CD1c-positive myeloid dendritic cell (primary cell): Measurements from ENCODE around the gene TCERG1.

Experiments used
- DNase-seq: peaks from one replicate; pipeline ENCODE4 v3.0.0-alpha.2; 2016; ENCODE audit errors: extremely low spot score

Gene TCERG1

DNA sequence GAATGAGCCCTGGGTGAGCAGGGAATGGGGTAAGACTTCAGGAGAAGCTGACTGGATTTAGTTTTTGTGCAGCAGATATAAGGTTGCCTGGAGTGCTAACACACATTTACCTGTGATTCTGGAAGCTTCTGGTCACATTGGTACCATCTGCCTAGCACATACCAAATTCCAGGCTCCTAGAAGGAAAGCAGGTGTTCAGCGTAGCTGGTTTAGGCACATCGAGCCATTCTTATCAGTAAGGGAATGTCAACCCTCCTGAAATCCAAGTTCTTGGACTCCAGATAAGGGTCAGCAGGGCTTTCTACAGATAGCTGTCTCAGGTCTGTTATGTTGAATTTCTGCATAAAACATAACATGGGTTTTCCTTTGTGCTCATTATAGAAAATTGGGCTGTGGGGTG is 10.3 kb downstream of the TCERG1 start:
- no peak for DNase-seq

GRCh38 chr5:146458894-146459293 is 11.8 kb downstream of the TCERG1 start:
- no peak for DNase-seq

- no peak for DNase-seq
Measured at GRCh38 chr5:146461319-146461718, 14.2 kb downstream of the TCERG1 start.

DNA sequence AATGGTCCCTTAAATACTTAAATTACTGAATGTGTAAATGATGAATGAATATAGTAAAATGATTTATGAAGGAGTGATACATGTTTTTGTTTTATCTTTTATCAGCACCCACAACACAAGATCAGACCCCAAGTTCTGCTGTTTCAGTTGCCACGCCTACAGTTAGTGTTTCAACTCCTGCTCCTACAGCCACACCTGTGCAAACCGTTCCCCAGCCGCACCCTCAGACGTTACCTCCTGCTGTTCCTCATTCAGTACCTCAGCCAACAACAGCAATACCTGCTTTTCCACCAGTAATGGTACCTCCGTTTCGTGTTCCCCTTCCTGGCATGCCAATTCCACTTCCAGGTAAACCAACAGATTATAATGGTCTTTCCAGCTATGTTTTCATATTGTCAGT is 16.3 kb downstream of the TCERG1 start:
- no peak for DNase-seq

DNA sequence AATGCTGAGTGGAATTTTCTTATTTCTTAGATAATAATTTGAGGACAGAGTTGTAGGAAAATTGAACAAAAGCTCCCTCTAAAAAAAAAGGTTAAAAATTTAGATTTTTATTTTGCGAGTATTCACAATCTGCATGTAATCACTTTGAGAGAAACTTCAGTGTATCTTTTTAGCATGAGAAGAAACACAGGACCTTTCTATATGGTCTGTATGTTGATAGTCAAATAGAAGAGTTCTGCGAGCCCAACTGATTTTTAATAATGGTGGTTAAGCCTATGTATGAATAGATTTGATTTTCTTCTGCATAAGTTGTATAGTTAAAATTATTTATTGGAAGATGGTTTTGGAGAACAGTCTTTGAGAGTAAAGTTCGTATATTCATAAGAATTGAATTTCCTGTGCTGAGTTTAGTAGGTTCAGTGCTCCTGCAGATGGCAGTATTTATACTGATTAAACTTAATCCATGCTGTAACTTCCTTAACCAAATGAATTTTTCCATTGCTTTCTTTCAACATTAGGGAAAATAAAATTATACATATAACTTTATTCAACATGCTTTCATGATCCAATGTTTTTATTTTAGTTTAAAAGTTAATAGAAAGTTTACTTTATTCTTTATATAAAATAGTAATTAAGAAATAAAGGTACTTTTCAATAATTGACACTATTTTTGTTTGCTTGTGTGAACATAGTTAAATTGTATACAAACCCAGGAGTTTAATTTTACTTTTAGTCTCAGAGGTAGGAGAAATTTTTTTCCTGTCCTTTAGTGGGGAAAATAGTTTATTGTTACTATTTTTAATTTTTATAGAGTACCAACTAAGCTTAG is 19.6 kb downstream of the TCERG1 start:
- no peak for DNase-seq

DNA sequence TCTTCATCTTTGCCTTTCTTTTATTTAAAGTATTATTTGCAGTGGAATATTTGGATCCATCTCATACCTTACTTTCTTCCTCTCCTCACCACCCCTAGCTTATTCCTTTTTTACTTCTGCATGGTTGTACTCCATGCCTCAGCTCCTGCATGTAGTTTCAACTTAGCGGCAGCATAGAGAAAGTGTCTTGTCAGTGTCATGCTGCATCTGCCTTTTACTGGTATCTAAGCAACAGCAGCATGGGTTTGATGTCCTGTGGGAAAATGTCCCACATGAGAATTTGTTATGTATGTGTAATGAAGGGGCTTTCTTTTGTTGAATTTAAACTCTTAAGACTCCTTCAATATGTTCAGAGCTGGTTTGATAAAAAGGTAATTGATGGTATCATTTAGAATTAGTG is 20.6 kb downstream of the TCERG1 start:
- DNase-seq = no peak

GRCh38 chr5:146474065-146474464 is 26.9 kb downstream of the TCERG1 start:
- DNase-seq = peak; percentile 55

GRCh38 chr5:146475190-146475780 is 28.2 kb downstream of the TCERG1 start:
- no peak for DNase-seq

DNA sequence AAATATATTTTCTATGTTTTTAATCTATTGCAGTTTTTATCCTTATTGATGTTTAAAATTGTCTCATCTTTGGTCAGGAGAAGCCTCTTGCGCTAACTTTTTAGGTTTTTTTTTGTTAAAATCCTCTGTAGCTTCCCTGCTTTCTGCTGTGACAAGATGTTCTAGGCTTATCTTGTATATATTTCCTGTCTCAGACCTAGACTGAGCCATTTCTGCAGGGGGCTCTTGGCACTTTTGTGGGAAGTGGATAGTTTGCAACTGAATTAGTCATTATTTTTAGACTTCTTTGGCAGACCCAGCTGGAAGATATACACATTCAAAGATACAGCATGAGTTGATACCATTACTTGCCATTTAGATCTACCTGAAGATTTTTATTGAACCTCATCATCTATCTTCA is 28.8 kb downstream of the TCERG1 start:
- DNase-seq = no peak

DNA sequence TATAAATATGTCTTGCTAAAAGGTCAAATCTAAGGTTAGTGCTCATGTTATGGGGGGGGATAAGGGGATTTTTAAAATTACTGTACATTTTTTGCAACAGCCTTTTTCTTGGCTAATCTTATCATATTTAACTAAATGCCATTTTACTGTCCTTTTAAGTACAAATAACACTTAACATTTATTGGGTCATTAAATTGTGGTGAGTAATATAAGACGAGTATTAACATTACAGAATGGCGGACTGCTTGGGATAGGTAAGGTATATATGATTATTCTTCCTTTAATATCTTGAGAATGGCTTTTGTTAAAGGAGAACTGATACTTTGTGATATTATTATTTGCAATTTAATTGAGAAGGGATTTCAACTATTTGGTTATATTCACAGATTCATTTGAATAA is 35.6 kb downstream of the TCERG1 start:
- no peak for DNase-seq

- no peak for DNase-seq
Measured at GRCh38 chr5:146484714-146485391, 37.7 kb downstream of the TCERG1 start.

- no peak for DNase-seq
Measured at GRCh38 chr5:146490089-146490843, 43.1 kb downstream of the TCERG1 start.

DNA sequence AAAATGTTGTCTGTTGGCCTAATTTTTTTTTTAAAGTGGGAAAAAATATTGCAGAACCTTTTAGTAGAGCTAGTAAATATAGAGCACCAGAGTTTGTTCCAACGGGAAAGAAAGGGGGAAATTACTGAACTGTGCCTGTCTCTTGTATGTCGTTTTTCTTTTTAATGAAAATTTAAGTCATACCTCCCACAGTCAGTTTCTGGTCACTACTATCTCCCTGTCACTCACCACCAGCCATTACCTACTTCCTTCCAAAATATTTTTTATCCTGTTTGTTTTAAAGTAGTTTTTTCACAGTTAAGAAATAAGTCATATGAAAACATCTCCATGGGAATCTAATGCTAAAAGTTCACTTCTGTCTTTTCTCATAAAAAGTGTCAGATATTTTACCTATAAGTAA is 47.5 kb downstream of the TCERG1 start:
- DNase-seq = no peak

GRCh38 chr5:146499680-146500079 is 52.5 kb downstream of the TCERG1 start:
- DNase-seq = no peak

- DNase-seq = no peak
Measured at GRCh38 chr5:146507428-146507827, 60.3 kb downstream of the TCERG1 start.

GRCh38 chr5:146510559-146511125 is 63.5 kb downstream of the TCERG1 start:
- DNase-seq = no peak

DNA sequence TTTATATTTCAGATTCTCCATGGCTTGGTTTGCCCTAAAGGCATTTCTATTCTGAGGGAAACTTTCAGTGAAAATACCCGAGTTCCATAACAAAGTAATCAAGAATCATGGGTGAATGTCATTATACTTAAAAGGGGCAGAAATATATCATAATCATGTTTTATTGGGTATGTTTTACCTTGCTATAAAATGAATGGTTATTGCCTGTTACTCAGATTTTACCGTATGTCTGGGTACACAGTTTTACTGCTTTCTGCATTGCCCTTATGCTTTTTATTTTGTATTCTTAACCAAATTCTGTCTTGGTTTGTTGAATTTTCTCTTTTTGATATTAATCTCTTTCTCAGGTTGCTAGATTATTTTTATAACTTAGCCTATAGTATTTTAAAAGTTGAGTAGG is 66.3 kb downstream of the TCERG1 start:
- DNase-seq = no peak

GRCh38 chr5:146514575-146514974 is 67.4 kb downstream of the TCERG1 start:
- DNase-seq = no peak

DNA sequence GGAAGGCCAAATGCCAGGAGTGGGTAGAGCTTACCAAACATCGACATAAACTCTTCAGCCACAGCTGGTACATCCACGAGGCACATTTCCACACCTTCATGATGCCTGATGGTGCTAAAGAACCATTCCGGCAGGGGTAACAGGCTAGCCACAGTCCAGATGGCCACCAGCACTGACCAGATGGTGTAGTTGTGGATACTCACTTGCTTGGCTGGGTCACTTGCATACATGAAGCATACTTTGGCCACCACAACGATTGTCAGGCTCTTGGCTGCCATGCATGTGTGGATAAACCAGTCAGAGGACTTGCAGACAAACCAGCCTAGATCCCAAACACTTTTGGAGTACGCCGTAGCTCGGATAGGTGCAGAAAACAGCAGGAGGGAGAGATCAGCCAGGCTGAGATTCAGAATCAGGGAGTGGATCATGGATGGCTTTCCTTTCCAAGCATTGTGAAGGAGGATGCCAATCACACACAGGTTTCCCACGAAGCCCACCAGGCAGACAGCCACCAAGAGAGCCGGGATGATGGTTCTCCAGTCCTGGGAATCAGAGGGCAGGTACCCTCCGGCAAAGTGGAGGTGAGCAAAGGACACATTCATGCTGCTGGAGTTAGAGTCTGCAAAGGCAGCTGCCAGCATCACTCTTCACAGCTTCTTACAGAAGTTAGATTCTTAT is 68.5 kb downstream of the TCERG1 start:
- DNase-seq = no peak

DNA sequence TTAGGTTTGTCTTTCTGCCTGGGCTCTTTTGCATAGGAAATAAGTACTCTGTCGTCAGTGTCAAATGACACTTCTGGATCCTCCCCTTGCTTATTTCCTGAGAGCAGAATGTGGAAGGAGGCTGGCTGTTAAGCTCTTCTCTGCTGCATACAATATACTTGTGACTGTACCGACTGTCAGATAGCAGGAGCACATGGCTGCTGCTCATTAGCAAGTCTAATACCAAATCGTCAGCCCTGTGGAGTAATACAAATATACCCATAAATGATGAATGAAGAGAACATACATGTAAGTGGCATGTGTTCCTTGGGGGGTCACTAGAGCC is 69.0 kb downstream of the TCERG1 start, which contains the start of gene GPR151:
Gene GPR151, minus strand, starts transcription at position 40 of the 325 bp plus-strand sequence. CDS start 77 bp downstream, outside the sequence.
- DNase-seq = no peak

DNA sequence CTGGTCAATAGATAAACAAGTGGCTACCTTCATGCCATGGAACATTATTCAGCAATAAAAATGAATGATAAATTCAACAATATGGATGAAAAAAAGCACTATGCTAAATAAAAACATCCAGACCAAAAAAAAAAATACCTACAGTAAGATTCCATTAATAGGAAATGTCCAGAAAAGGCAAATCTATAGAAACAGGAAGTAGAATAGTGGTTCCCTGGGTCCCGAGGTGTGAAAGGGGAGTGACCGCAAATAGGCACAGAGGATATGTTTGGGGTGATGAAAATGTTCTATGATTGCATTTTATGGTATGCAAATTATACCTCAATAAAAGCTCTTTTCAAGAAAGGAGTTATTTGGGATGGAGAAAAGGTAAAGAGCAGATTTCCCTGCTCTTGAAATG is 72.4 kb downstream of the TCERG1 start:
- DNase-seq = no peak
